HG03064 (cell line): ENCODE results near the gene SDCBP2.

Source experiments
- ATAC-seq: cut with Tn5 transposase; IDR thresholded peaks from one replicate; pipeline ENCODE4 v1.9.1; 2021; ENCODE audit warnings: low read depth; ENCODE audit not compliant: unreplicated experiment

The SDCBP2 gene, protein sequence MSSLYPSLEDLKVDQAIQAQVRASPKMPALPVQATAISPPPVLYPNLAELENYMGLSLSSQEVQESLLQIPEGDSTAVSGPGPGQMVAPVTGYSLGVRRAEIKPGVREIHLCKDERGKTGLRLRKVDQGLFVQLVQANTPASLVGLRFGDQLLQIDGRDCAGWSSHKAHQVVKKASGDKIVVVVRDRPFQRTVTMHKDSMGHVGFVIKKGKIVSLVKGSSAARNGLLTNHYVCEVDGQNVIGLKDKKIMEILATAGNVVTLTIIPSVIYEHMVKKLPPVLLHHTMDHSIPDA

DNA sequence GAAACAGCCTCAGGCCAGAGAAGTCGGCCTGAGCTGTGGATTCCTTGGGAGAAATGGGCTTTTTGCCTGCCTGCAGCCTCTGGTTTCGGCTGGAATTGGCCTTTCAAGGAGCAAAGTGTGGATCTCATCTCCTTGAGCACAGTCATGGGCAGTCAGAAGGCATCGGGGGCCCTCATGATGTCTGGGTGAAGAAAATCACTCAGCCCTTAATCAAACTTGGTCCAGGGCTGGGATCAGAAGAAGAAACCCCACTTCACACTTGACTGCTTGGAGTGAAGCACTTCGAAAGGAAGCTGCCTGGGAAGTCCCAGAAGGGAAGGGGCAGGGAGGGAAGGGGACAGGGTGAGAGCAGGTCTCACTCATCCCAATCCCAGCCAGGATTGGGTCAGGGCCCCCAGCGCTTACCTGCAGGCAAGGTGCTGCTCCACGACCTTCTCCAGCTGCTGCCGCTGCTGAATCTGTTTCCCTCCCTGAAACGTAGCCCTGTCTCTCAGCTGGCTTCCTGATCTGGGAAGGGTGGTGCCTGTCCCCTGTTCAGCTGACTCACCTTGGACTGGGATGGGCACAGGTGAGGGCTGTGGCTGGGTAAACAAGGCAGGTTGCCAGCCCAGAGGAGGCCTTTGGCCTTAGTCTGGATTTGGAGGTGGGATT, at the start of gene SDCBP2:
Gene SDCBP2, minus strand, starts transcription at position 460 of the 651 bp plus-strand sequence. CDS start 8,723 bp downstream, outside the sequence.
- ATAC-seq: no peak

DNA sequence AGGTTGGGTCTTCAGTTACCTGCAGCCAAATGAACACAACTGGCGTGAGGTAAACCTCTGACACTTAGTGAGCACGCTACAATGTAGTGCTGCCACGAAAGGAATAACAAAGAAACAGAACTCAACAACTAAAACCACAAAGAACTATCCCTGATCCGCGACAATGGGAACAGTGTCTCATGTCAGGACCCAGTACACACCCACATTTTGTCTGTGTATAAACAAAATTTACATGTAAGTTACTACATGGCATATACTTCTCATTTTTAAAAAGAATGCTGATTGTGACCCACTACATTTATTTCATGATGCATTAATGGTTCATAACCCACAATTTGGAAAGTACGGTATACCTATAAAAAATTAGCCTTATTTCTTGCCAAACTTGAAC, 49.8 kb upstream of the SDCBP2 start:
- no peak for ATAC-seq

DNA sequence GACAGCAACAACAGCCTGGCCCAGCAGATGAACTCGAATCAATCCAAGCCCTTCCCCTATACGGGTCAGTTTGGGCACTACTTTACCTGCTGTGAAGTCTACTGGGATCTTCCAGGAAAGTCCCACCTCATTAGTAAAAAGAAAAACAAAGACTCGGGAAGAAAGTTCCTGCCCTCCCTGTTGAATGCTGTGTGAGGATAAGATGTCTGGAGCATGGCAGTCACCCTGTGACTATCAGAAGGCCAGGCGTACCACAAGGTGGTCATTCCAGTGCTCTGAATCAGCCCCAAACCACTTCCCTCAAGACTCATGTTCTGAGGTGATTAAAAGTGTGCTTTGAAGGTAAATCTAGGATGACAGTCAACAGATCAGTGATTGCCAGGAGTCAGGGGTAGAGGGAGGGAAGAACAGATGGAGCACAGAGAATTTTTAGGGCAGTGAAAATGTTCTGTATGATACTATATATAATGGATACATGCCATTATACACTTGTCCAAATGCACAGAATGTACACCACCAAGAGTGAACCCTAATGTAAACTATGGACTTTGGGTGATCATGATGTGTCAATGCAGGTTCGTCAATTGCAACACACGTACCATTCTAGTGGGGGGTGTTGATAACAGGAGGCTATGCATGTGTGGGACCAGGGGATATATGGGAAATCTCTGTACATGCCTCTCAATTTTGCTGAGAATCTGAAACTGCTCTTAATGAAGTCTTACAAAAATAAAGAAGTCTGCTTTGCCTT, 49.2 kb upstream of the SDCBP2 start:
- ATAC-seq: no peak

DNA sequence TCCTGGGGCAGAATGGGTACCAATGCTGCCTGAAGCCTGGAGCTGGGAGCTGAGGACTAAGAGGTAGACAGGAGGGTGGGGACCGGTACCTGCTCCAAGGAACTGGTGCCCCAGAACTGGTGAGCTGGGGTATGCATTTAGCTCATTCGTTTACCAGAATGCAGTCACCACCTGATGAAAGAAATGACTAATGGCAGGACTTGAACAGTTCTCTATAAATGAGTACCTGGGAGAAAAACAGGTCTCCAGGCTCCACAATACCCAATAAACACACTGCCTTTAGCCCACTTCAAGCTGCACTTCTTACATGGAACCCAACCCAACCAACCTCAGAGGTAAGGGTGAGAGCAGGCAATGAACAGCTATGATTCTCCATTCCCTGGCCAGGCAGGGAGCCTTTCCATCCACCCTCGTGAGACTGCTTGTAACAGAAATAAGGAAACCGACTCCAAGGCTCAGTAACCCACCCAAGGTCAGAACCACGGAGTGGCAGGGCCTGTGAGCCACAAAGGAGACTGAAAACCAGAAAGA, 48.5 kb upstream of the SDCBP2 start:
- no peak for ATAC-seq

DNA sequence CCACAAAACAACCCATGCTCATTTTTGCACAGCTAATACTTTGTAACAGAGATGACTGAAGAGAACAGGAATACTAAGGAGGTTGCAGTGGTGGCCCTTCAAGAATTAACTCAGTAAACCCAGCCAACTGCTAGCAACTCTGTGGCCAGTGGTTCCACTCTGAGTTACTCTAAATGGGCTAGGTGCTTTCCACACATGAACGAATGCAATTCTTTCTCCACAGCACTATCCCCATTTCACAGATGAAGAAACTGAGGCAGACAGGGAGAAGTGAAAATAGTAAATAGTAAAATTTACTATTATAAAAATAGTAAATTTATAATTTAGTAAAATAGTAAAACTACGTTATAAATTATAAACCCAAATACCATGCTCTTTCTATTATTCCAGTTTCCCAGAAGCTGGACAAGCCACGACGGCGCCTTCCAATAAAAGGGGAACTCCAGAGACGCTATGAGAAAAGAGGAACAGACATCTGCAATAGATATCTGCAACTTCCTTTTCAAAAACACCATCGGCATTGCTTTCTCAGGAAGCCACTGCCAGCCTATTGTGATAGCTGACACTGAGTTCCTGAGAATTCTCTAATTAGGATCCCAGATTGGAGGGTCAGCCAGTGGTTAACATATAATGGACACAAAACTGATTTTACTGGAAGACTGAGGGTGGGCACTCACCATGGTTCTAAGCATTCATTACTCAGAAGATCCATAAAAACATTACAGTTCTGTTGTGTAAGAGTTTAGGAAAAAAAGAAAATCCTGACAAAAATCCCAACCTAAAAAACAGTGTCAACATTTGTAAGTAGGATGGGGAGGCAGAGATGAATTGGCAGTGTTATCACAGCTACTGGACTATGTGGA, 47.7 kb upstream of the SDCBP2 start:
- no peak for ATAC-seq

DNA sequence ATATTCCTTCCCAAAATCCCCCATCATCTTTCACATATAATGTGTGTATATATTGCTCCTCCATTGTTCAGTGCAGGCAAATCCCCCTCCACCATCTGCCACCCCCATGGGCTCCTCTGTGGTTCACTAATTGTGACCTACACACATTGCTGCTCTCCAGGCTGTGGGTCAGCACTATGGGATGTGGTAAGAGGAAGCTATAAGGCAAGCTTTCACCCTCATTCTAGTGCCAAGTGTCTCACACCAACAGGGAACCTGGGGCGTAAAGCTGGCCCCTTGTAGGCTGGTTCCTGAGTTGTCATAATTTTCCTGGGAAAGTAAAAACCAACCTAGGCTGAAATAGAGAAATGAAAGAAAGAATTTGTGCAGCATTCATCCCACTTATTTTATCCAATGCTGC, 47.1 kb upstream of the SDCBP2 start:
- no peak for ATAC-seq

DNA sequence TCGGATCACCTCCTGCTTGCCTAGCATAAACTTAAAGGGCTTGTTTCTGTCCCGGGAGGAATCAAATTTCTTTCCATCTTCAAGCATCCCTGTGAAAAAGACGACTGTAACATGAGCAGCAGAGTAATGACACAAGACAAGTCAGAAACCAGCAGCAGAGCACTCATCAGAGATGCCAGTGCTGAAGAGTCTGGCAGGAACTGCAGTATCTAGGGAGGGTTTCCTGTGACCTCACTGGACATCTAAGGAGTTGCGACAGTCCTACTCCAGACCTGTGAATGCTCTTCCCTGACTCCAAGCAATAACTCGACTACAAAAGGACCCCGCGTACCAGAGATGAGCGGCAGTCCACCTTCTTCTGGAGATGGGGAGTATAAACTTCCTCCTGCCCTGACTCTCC, 46.6 kb upstream of the SDCBP2 start:
- no peak for ATAC-seq

DNA sequence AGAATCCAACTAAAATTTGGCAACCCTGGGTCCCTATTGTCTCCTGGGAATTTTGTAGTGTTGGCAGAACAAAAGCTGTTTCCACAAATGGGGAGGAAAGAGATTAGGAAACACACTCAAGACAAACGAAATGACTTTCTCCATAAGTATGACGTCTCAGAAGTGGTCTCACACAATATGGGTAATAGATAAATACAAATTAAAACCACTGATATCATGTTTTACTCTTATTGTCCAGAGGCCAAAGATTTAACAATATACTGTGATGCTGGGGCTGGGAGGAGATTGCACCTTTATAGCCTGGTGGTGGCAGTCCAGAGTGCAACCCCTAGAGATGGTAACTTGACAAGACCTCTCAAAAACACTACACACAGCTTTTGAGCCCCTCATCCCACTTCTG, 45.3 kb upstream of the SDCBP2 start:
- ATAC-seq: no peak

DNA sequence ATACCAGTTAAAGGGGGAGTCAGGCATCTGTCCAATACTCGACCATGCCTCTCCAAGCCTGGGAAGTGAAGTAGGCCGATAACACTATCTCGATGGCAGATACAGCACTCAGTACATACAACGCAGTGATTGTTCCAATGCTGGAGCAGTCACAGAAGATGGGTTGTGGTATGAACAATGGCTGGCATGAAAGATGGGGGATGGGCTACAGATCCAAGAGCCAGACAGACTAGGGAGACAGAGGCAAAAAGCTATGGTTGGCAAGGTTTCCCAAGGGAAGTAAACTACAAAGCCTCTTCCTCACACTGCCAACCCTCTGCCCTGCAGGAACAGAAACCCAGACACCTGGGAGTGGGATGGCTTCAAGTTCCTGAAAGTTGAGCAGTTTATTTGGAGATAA, 44.7 kb upstream of the SDCBP2 start:
- no peak for ATAC-seq

DNA sequence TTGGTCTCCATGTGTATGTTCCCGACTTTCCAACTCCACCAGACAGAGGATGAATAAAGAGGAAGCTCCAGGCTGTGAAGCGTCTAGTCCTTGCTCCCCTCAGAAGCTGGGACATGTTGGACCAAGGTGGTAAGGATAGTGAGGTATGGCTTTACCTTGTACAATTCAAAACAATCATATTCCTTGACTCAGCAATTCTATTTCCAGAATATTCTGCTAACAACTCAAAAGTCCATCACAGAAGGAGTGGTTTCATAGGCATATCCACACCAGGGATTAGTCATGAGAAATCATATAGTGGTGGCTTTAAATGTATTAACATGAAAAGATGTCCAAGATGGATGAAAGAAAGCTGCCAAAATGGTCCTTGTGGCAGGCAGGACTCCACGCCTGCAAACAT, 44.1 kb upstream of the SDCBP2 start:
- ATAC-seq: no peak

DNA sequence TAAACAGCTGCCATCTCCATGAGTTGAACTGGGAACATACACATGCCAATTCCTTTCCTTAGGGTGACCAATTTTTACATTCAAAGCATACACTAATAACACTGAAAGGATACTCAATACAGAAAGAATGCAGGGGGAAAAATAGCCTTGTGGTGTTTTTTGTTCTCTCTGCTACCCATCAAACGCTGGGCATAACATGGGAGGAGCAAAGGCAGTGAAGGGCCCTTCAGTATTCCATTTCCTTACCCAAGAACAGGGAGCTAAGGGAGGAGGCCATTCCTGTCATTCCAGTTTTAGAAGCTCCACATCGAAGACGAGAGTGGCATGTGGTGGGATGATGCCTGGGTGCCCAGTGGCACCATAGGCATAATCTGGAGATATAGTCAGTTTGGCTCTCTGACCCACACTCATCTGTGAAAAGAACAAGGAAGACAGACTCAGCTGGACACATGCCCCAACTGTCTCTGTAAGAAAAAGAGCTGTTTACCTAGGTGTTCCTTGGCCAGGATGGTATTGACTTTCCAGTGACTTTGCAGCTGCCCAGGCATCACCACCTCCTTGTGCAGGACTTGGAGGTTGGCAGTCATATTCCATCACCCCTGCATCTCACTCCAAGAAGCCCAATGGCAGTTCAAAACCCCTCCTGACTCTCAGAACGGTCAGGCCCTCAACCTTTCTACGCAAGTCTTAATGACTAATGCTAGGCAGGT, 43.0 kb upstream of the SDCBP2 start:
- no peak for ATAC-seq

DNA sequence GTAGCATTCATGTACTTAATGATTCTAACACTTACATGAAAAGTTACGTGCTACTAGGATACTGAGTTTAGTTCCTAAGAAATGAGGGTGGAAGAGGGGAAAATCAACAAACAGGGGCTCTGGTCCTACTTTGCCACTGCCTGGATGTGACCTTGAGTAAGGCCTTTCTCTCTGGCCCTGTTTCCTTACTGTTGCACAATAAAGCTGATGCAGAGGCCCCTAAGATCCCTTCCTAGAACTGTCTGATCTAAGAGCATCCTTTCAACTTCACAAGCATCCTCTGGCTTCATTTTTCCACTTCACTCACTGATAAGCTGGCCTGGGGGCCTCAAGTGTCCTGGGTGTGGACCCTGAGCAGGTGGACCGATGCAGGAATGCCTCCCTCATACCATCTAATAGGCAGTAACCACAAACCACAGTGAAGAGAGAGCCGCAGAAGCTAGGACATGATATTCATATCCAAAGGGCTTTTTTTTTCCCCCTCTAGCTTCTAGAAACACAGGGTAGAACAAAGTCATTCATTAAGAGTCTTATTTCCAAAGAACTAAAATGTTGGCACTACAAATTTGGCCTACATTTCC, 42.4 kb upstream of the SDCBP2 start:
- no peak for ATAC-seq

DNA sequence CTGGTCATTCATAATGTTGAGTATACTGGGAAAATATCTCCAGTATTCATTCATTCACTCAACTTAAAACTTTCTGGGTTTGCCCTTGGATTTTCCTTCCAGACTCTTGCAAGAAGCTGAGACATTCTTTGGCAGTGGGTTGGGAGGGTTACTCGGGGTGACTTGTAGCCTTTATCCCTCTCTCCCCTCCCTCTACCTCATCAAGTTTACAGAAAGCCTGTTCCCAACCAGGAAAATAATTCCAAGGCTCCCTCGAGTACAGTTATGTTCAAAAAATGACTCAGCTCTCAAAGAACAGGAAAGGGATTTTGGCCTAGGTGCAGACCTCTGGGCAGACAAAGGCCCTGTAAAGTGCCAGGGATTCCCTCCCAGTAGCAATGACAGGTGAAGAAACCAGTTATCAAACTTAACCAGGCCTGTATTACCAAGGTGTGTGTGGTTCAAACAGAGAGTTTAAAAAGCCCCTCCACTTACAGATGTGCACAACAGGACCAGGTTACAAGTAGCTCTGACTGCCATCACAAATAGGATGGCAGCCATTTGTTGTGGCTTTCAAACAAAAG, 41.7 kb upstream of the SDCBP2 start:
- no peak for ATAC-seq

DNA sequence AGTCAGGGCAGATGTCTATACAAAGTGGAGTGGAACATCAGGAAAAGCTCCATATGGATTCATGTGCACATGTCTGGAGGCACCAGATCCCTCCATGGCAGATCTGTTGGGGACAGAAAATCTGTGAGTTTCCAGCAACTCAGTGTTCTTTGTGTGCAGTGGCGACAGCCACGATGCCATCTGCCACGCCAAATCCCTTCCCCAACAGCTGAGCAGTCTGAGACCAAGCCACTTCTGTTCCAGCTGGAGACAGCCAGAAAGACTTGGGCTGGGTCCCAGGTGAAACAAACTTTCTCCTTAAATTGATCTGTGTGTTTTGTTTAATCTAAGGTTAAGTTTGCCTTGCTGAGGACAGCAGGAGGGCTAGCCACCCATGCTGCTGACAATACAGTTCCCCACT, 41.0 kb upstream of the SDCBP2 start:
- no peak for ATAC-seq

DNA sequence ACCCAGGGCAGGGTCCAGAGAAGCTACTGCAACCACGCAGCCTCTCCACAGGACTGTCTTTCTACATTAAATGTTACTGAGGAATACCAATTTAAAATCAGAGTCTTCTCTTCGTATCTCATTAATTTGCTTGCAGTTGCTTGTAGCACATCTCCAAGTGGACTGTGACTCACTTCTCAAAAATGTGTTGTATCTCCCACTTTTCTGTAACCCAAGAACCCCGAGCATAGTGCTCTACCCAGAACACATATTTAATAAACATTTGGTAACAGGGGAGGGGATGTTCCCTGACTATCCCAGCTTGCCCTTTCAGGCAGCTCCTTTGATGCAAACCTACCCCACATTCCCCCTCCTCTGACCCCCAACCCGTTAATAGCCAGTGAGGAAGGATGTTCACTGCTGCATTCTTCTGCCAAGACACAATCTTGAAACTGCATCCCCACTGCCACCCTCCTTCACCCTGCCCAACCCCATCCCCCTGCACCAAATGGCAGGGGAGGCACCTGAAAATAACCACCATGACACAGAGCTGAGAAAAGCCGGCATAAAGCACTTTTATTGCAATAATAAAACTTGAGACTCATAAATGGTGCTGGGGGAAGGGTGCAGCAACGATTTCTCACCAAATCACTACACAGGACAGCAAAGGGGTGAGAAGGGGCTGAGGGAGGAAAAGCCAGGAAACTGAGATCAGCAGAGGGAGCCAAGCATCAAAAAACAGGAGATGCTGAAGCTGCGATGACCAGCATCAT, 39.7 kb upstream of the SDCBP2 start:
- ATAC-seq: no peak

DNA sequence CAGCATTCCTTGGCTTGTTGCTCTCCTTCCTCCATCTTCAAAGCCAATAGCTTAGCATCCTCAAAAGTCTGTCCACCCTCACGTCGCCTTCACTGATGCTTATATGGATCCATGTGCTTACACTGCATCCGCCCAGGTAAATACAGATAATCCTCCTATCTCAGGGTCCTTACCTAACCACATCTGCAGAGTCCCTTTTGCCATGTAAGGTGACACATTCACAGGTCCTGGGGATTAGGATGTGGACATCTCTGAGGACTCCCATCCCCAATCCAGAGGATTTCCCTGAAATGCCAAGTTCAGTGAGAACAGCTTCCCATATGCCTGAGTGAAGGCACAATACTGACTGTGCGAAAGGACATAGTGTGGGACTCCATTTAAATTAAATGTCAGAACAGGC, 38.5 kb upstream of the SDCBP2 start:
- ATAC-seq: no peak

DNA sequence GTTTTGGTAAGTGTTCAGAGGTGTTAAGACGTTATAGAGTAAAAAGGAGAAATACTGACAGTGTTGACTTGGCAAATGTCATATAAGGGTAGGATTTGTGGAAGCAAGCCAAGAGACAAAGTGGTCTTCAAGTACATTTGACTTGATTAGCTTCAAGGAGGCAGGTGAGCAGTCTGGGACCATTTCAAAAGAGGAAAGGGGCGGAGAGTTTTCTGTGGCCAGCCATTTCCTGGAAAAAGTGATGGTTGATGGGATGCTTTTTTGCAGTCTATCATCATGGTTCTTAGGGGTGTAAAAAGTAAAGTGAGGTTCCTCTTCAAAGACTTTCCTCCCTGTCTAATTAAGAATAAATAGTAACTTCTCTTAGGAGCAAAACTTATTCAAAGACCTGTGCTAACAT, 35.2 kb upstream of the SDCBP2 start:
- ATAC-seq: no peak

DNA sequence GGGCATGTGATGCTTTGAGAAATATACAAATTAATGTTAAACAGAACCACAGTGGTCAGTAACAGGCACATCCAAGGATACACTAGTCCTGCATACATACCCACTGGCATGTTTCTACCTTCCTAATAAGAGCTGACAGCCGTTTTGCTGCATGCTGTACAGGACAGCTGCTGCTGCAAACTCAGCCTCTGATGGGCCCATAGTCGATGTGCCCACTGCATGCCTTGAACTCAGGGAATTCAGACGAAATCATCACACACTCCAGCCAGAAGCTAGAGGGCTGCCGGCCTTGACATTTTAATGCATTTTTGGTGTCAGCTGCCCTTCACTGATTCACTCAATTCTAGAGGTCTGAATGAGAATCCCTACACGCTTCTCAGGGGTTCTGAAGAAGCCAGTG, 34.6 kb upstream of the SDCBP2 start:
- no peak for ATAC-seq

DNA sequence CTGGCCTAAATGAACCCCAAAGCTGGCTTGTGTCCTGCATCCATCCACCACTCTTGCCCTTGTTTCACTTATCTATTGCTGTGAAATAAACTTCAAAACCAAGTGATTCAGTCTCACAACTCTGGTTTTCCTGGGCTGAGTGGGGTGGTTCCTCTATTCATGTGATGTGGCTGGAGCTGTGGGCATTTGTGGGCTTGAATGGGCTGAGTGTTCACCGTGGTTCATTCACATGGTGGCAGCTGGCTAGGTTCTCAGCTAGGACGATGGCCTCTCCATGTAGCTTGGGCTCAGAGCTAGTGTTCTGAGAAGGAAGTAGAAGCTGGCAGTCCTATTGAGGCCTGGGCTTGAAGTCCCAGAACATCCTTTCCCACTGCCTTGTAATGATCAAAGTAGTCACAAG, 33.5 kb upstream of the SDCBP2 start:
- ATAC-seq: no peak
